ENCODE results near the gene ARHGEF4.
A peak's percentile ranks its signal among the peaks of the same experiment; 100 is the strongest.

- TF ChIP-seq JUND (IDR thresholded peaks at IDR 0.05), result no peak
- TF ChIP-seq POLR2A (IDR thresholded peaks at IDR 0.05; ENCODE audit: borderline replicate concordance, extremely low read depth, insufficient read depth, insufficient read length), result no peak
- TF ChIP-seq POLR2AphosphoS5 (IDR thresholded peaks at IDR 0.05; ENCODE audit: low read depth, low read length), result peak; percentile 19; the same call in 1 of the 2 replicates
- TF ChIP-seq, protein P1, sequence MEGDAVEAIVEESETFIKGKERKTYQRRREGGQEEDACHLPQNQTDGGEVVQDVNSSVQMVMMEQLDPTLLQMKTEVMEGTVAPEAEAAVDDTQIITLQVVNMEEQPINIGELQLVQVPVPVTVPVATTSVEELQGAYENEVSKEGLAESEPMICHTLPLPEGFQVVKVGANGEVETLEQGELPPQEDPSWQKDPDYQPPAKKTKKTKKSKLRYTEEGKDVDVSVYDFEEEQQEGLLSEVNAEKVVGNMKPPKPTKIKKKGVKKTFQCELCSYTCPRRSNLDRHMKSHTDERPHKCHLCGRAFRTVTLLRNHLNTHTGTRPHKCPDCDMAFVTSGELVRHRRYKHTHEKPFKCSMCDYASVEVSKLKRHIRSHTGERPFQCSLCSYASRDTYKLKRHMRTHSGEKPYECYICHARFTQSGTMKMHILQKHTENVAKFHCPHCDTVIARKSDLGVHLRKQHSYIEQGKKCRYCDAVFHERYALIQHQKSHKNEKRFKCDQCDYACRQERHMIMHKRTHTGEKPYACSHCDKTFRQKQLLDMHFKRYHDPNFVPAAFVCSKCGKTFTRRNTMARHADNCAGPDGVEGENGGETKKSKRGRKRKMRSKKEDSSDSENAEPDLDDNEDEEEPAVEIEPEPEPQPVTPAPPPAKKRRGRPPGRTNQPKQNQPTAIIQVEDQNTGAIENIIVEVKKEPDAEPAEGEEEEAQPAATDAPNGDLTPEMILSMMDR (IDR thresholded peaks at IDR 0.05 in 2 of 3, conservative IDR thresholded peaks at IDR 0.05 in 1 of 3; ENCODE audit: borderline replicate concordance in 1 of 3, insufficient read depth in 1 of 3, low read depth in 2 of 3, low read length in 2 of 3), result no peak
- TF ChIP-seq ATF3 (IDR thresholded peaks at IDR 0.05), result no peak
- TF ChIP-seq RAD21 (IDR thresholded peaks at IDR 0.05; ENCODE audit: low read depth), result no peak
- no peak for TF ChIP-seq ZNF274 (IDR thresholded peaks at IDR 0.05; ENCODE audit: low read depth, low read length)
- peak; percentile 85 for TF ChIP-seq CEBPB (IDR thresholded peaks at IDR 0.05; ENCODE audit: low read depth)
Measured at GRCh38 chr2:130864830-130865800, 28.4 kb downstream of the ARHGEF4 start.

Data from HCT116 (cell line).